ENCODE measurements around the gene LAIR2.

DNA sequence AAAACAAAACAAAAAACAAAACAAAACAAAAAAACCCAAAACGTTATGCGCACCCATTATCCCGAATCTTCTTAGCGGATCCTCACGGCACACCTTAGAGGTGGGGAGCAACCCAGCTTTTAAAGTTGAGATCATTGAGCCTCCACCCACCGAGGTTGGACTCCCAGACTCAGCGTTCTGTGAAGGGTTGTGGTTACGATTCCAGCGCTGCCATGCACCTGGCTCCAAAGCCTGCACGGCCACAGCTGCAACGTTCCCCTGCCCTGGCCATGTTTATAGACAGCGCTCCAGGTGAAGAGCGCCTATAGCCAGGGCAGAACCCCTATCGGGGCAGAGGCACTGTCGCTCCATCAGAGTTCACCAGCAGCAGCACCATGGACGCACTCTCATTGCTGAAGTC, 52.3 kb downstream of the LAIR2 start:
- TF ChIP-seq POLR2A (IDR thresholded peaks at IDR 0.05; ENCODE audit: low read depth, low read length) (no peak), SPI1 (IDR thresholded peaks at IDR 0.05; ENCODE audit: low read depth, low read length) (no peak)
